ENCODE results near the gene CHSY1. TPM values are rescaled to one million over a fixed set of nuclear protein-coding genes. Genes with fewer than 3 reads are reported as not detected.
"Not testable (repeated sequence)": the region's sequence is repeated elsewhere in the genome, so short reads cannot be mapped to it uniquely, and the experiment has no call there.

The CHSY1 gene
- total RNA-seq, 4 donors from 2014 or later, result 13.3 to 31.6 (median 19.6) TPM

DNA sequence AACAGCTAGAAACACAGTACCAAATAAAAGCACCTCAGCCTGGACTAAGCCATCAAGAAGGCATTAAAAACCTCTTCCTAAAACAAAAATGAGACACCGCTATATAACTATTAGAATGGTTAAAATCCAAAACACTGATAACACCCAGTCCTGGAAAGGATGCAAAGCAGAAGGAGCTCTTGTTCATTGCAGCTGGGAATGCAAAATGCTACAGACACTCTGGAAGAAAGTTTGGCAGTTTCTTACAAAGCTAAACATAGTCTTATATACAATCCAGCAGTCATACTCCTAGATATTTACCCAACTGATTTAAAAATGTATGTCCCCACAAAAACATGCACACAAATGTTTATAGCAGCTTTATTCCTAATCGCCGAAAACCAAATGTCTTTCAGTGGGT, 35.7 kb downstream of the CHSY1 start:
- 63% methylated on average over 3 of the region's 3 CpGs for WGBS
- H3K27me3 ChIP-seq, result no peaks in the 10 kb centered on the region
- intact Hi-C loops (cut with DNase I), result no loop called here

DNA sequence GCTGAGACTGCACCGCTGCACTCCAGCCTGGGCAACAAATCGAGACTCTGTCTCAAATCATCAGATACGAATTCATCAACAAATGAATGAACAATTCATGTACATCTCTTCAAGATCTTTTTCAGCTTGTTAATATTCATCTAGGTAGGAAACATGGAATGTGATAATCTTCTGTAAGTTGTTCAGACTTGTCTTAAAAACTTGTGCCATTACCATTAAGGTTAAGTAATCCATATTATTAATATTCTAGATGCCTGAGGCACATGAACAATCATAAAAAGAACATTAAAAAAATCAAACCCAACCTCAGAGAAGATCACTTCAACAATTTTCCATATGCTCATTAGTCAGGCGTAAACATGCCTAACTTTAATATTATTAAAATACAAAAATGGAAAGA, 36.2 kb downstream of the CHSY1 start:
- Histone ChIP-seq H3K4me1 (peaks cover 0 to 46% (median 40%) of the 10 kb centered on the region in 4 donors), H3K4me3 (no peak overlapping the region), H3K27me3 (no peaks in the 10 kb centered on the region), H3K36me3 (no peaks in the 10 kb centered on the region), H3K27ac (replicated peaks in 1 of 4) (no peak overlapping the region), H3K9me3 (no peaks in the 10 kb centered on the region)
- intact Hi-C loops (cut with DNase I), result no loop called here
- 83% methylated on average over 4 of the region's 4 CpGs for WGBS
- DNase-seq (ENCODE audit: extremely low spot score), result no peak
- TF ChIP-seq, protein P1, sequence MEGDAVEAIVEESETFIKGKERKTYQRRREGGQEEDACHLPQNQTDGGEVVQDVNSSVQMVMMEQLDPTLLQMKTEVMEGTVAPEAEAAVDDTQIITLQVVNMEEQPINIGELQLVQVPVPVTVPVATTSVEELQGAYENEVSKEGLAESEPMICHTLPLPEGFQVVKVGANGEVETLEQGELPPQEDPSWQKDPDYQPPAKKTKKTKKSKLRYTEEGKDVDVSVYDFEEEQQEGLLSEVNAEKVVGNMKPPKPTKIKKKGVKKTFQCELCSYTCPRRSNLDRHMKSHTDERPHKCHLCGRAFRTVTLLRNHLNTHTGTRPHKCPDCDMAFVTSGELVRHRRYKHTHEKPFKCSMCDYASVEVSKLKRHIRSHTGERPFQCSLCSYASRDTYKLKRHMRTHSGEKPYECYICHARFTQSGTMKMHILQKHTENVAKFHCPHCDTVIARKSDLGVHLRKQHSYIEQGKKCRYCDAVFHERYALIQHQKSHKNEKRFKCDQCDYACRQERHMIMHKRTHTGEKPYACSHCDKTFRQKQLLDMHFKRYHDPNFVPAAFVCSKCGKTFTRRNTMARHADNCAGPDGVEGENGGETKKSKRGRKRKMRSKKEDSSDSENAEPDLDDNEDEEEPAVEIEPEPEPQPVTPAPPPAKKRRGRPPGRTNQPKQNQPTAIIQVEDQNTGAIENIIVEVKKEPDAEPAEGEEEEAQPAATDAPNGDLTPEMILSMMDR (IDR thresholded peaks at IDR 0.05), result no peak
- no peak for TF ChIP-seq POLR2A (IDR thresholded peaks at IDR 0.05; ENCODE audit: low read depth)
- TF ChIP-seq EP300 (IDR thresholded peaks at IDR 0.05), result no peak
- no peak for TF ChIP-seq POLR2AphosphoS5 (IDR thresholded peaks at IDR 0.05)

More for the DNA sequence above, 35.7 kb downstream of the CHSY1 start:
- Histone ChIP-seq H3K4me3 (no peak overlapping the region), H3K36me3 (no peaks in the 10 kb centered on the region), H3K27ac (replicated peaks in 1 of 4) (no peak overlapping the region), H3K9me3 (no peaks in the 10 kb centered on the region), H3K4me1 (peaks cover 0 to 46% (median 42%) of the 10 kb centered on the region in 4 donors)
- DNase-seq (ENCODE audit: extremely low spot score), result no peak
- no peak for TF ChIP-seq POLR2A (IDR thresholded peaks at IDR 0.05; ENCODE audit: low read depth)
- TF ChIP-seq, protein P1 (IDR thresholded peaks at IDR 0.05), result no peak
- no peak for TF ChIP-seq POLR2AphosphoS5 (IDR thresholded peaks at IDR 0.05)
- no peak for TF ChIP-seq EP300 (IDR thresholded peaks at IDR 0.05)

DNA sequence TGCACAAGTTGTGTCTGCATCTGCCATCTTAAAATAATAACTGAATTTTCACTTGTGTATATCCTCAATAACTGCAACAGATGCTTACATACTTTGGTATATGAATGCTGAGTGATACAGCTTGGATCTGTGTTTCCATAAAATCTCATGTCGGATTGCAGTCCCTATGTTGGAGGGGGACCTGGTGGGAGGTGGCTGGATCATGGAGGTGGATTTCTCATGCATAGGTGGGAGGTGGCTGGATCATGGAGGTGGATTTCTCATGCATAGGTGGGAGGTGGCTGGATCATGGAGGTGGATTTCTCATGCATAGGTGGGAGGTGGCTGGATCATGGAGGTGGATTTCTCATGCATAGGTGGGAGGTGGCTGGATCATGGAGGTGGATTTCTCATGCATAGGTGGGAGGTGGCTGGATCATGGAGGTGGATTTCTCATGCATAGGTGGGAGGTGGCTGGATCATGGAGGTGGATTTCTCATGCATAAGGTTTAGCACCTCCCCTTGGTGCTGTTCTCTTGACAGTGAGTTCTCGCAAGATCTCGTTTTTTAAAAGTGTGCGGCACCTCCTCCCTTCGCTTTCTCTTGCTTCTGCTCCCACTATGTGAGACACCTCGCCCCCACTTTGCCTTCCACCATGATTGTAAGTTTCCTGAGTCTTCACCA, 37.3 kb downstream of the CHSY1 start:
- WGBS, result 94% methylated on average over 6 of the region's 6 CpGs
- H3K36me3 ChIP-seq; intact Hi-C loops (cut with DNase I); H3K27me3 ChIP-seq; DNase-seq (ENCODE audit: extremely low spot score); H3K27ac ChIP-seq (replicated peaks in 1 of 4); H3K4me3 ChIP-seq; H3K9me3 ChIP-seq: not testable (repeated sequence)
- peaks cover 10 to 50% (median 43%) of the 10 kb centered on the region in 4 donors for H3K4me1 ChIP-seq

DNA sequence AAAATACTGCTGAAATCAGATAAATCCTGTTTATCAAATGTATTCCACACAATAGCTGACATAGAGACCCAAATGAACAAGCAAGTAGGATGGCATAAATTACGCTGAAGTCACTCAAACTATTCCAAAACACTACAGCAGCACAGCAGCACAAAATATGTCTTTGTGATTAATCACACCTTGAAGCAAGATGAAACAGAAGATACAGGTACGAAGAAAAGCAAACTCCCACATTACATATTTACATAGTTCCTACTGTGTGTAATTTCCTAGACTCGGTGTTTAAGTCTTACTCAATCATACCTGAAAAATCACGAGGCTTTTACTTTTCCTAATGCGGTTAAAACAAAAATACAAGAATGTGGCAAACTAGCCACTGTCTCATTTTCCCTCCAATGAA, 38.3 kb downstream of the CHSY1 start:
- H3K9me3 ChIP-seq, result no peaks in the 10 kb centered on the region
- H3K4me1 ChIP-seq, result peaks cover 20 to 58% (median 50%) of the 10 kb centered on the region in 4 donors
- no peaks in the 10 kb centered on the region for H3K36me3 ChIP-seq
- no peak overlapping the region for H3K4me3 ChIP-seq
- H3K27me3 ChIP-seq, result no peaks in the 10 kb centered on the region
- DNase-seq (ENCODE audit: extremely low spot score), result no peak
- TF ChIP-seq POLR2AphosphoS5 (IDR thresholded peaks at IDR 0.05) (no peak), EP300 (IDR thresholded peaks at IDR 0.05) (no peak), POLR2A (IDR thresholded peaks at IDR 0.05; ENCODE audit: low read depth) (no peak)
- TF ChIP-seq, protein P1 (IDR thresholded peaks at IDR 0.05), result no peak
- H3K27ac ChIP-seq (replicated peaks in 1 of 4), result no peak overlapping the region
- WGBS, result 86% methylated on average over 5 of the region's 5 CpGs
- intact Hi-C loops (cut with DNase I), result no loop called here

DNA sequence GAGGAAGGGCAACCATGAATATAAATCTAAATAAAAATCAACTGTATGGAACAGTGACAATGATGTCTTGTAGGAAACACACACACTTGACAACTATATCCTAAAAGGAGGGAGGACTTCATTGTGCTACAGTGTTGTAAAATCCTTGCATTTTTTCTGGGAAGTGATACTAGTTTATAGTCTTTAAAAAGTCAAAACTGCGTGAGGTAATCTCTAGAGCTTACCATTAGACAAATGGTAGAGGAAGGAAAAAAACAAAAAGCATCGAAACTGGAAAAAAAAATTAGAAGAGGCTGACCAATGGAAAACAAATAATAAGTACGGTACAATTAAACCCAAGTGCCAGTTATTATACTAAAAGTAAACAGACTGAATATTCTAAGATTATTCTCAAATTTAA, 38.7 kb downstream of the CHSY1 start:
- no peak for DNase-seq (ENCODE audit: extremely low spot score)
- H3K36me3 ChIP-seq, result no peaks in the 10 kb centered on the region
- H3K27me3 ChIP-seq, result no peaks in the 10 kb centered on the region
- TF ChIP-seq EP300 (IDR thresholded peaks at IDR 0.05) (no peak), POLR2A (IDR thresholded peaks at IDR 0.05; ENCODE audit: low read depth) (no peak), POLR2AphosphoS5 (IDR thresholded peaks at IDR 0.05) (no peak)
- TF ChIP-seq, protein P1 (IDR thresholded peaks at IDR 0.05), result no peak
- no peak overlapping the region for H3K4me3 ChIP-seq
- H3K4me1 ChIP-seq, result peaks cover 24 to 61% (median 54%) of the 10 kb centered on the region in 4 donors
- intact Hi-C loops (cut with DNase I), result no loop called here
- H3K27ac ChIP-seq (replicated peaks in 1 of 4), result no peak overlapping the region
- whole genome bisulfite sequencing, result 66% methylated on average over 3 of the region's 3 CpGs
- H3K9me3 ChIP-seq, result no peaks in the 10 kb centered on the region
